ENCODE measurements around the gene BICD1. TPM values are rescaled to one million over a fixed set of nuclear protein-coding genes. Genes with fewer than 3 reads are reported as not detected.
"Not testable (repeated sequence)": the region's sequence is repeated elsewhere in the genome, so short reads cannot be mapped to it uniquely, and the experiment has no call there.

Gene BICD1
- total and polyA plus RNA-seq, 12 donors = 2.5 to 14.7 (median 9.2) TPM

GRCh38 chr12:32089156-32089555, 17.5 kb upstream of the BICD1 start:
- TF ChIP-seq, protein P1, sequence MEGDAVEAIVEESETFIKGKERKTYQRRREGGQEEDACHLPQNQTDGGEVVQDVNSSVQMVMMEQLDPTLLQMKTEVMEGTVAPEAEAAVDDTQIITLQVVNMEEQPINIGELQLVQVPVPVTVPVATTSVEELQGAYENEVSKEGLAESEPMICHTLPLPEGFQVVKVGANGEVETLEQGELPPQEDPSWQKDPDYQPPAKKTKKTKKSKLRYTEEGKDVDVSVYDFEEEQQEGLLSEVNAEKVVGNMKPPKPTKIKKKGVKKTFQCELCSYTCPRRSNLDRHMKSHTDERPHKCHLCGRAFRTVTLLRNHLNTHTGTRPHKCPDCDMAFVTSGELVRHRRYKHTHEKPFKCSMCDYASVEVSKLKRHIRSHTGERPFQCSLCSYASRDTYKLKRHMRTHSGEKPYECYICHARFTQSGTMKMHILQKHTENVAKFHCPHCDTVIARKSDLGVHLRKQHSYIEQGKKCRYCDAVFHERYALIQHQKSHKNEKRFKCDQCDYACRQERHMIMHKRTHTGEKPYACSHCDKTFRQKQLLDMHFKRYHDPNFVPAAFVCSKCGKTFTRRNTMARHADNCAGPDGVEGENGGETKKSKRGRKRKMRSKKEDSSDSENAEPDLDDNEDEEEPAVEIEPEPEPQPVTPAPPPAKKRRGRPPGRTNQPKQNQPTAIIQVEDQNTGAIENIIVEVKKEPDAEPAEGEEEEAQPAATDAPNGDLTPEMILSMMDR (IDR thresholded peaks at IDR 0.05) = no peak
- WGBS, 2 donors = 87 to 89% methylated on average over 5 of the region's 5 CpGs
- Histone ChIP-seq H3K36me3 (no peaks in the 10 kb centered on the region), H3K9me3 (no peaks in the 10 kb centered on the region), H3K4me1 (no peaks in the 10 kb centered on the region), H3K27ac (no peak overlapping the region), H3K27me3 (no peaks in the 10 kb centered on the region), H3K4me3 (no peak overlapping the region)
- DNase-seq = no peak
- intact Hi-C loops (cut with DNase I) = no loop called here
- no peak for ATAC-seq

- H3K36me3 ChIP-seq = no peaks in the 10 kb centered on the region
- H3K4me1 ChIP-seq = no peaks in the 10 kb centered on the region
- no peak for ATAC-seq
- intact Hi-C loops (cut with DNase I) = no loop called here
- no peaks in the 10 kb centered on the region for H3K27me3 ChIP-seq
- H3K9me3 ChIP-seq = no peaks in the 10 kb centered on the region
- 75 to 84% methylated on average over 3 of the region's 3 CpGs for WGBS, 2 donors
- TF ChIP-seq, protein P1 (IDR thresholded peaks at IDR 0.05) = no peak
- H3K4me3 ChIP-seq = no peak overlapping the region
- H3K27ac ChIP-seq = no peak overlapping the region
- DNase-seq = no peak
Measured at GRCh38 chr12:32089586-32089985, 17.1 kb upstream of the BICD1 start.

GRCh38 chr12:32091696-32092095, 15.0 kb upstream of the BICD1 start:
- no peaks in the 10 kb centered on the region for H3K27me3 ChIP-seq
- H3K36me3 ChIP-seq = no peaks in the 10 kb centered on the region
- WGBS, 2 donors = 83 to 87% methylated on average over 1 of the region's 1 CpG
- no peak overlapping the region for H3K4me3 ChIP-seq
- no peaks in the 10 kb centered on the region for H3K4me1 ChIP-seq
- DNase-seq = no peak
- no peak for ATAC-seq
- TF ChIP-seq, protein P1 (IDR thresholded peaks at IDR 0.05) = no peak
- intact Hi-C loops (cut with DNase I) = no loop called here
- H3K9me3 ChIP-seq = no peaks in the 10 kb centered on the region
- no peak overlapping the region for H3K27ac ChIP-seq

GRCh38 chr12:32098112-32098511, 8.5 kb upstream of the BICD1 start:
- Histone ChIP-seq H3K9me3 (no peaks in the 10 kb centered on the region), H3K27ac (no peak overlapping the region), H3K27me3 (no peaks in the 10 kb centered on the region), H3K4me1 (no peaks in the 10 kb centered on the region), H3K4me3 (no peak overlapping the region), H3K36me3 (no peaks in the 10 kb centered on the region)
- ATAC-seq (no peak), DNase-seq (no peak)
- intact Hi-C loops (cut with DNase I) = no loop called here
- TF ChIP-seq, protein P1 (IDR thresholded peaks at IDR 0.05) = no peak
- 67% methylated on average over 4 of the region's 4 CpGs for WGBS, 2 donors

DNA sequence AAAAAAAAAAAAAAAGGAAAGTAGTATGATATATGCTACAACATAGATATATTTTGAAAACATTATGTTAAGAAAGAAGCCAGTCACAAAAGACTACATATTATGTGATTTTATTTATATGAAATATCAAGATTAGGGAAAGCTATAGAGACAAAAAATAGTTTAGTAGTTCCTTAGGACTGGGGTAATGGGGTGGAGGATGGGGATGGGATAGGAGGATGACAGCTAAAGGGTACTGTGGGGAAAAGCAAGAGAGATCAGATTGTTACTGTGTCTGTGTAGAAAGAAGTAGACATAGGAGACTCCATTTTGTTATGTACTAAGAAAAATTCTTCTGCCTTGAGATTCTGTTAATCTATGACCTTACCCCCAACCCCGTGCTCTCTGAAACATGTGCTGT, 7.4 kb upstream of the BICD1 start:
- DNase-seq; H3K27ac ChIP-seq; H3K36me3 ChIP-seq; H3K4me3 ChIP-seq; H3K27me3 ChIP-seq; intact Hi-C loops (cut with DNase I); H3K9me3 ChIP-seq; ATAC-seq; H3K4me1 ChIP-seq: not testable (repeated sequence)
- WGBS, 2 donors = no CpG with 5 or more reads among the region's 1 CpG
